Renal cortical epithelial cell (primary cell): ENCODE results near the gene PDZD7. TPM values are rescaled to one million over a fixed set of nuclear protein-coding genes. Genes with fewer than 3 reads are reported as not detected.
"Not testable (repeated sequence)": the region's sequence is repeated elsewhere in the genome, so short reads cannot be mapped to it uniquely, and the experiment has no call there.

ENCODE experiments used
- DNase-seq: peaks from one replicate; pipeline ENCODE4 v3.0.0-alpha.2; 2011; ENCODE audit warnings: low read depth
- total RNA-seq: library from RNA; depleted of rRNA; stranded (reverse); fragments of >200 nt; gene quantifications from 2 replicates; pipeline ENCODE4 v1.2.3, GENCODE V29; 2014

Gene PDZD7
- total RNA-seq, 1 donor from 2014 or later = 1.3 TPM

- DNase-seq = no peak
Observed at GRCh38 chr10:100983868-100984671, 46.9 kb downstream of the PDZD7 start.

- DNase-seq = no peak
Observed at GRCh38 chr10:100982916-100983830, 47.8 kb downstream of the PDZD7 start.

- DNase-seq = no peak
Observed at GRCh38 chr10:100981178-100981772, 49.7 kb downstream of the PDZD7 start.

- no peak for DNase-seq
Observed at GRCh38 chr10:100980711-100981110, 50.2 kb downstream of the PDZD7 start.

GRCh38 chr10:100980311-100980710, 50.6 kb downstream of the PDZD7 start:
- no peak for DNase-seq

- no peak for DNase-seq
Observed at GRCh38 chr10:100979791-100980272, 51.1 kb downstream of the PDZD7 start.

- no peak for DNase-seq
Observed at GRCh38 chr10:100978901-100979195, 52.1 kb downstream of the PDZD7 start.

GRCh38 chr10:100978121-100978900, 52.6 kb downstream of the PDZD7 start:
- DNase-seq = no peak

- no peak for DNase-seq
Observed at GRCh38 chr10:100977436-100977835, 53.5 kb downstream of the PDZD7 start.

- DNase-seq = no peak
Observed at GRCh38 chr10:100976906-100977305, 54.0 kb downstream of the PDZD7 start.

- DNase-seq = not testable (repeated sequence)
Observed at GRCh38 chr10:100975397-100975796, 55.5 kb downstream of the PDZD7 start.

- DNase-seq = no peak
Observed at GRCh38 chr10:100972904-100973535, 57.9 kb downstream of the PDZD7 start.

GRCh38 chr10:100972115-100972903, 58.6 kb downstream of the PDZD7 start:
- DNase-seq = no peak

GRCh38 chr10:100970914-100971811, 59.8 kb downstream of the PDZD7 start:
- peak; percentile 74 for DNase-seq

GRCh38 chr10:100970076-100970913, 60.6 kb downstream of the PDZD7 start:
- no peak for DNase-seq

- no peak for DNase-seq
Observed at GRCh38 chr10:100969187-100970075, 61.5 kb downstream of the PDZD7 start, which contains the start of gene SEMA4G. Gene SEMA4G (plus strand): TSS chr10:100969504. CDS start chr10:100972913, 3,409 bp downstream.

GRCh38 chr10:100968863-100969186, 62.1 kb downstream of the PDZD7 start:
- no peak for DNase-seq
